Activated gamma-delta T cell treated with anti-CD3 and anti-CD28 coated beads, Interleukin-2, amount 50 U/mL, for 16 hours (primary cell): ENCODE data around the gene KLHL12.
A peak's percentile ranks its signal among the peaks of the same experiment; 100 is the strongest.
"Not testable (repeated sequence)": the region's sequence is repeated elsewhere in the genome, so short reads cannot be mapped to it uniquely, and the experiment has no call there.

Experiments
- DNase-seq: peaks from one replicate; pipeline ENCODE4 v3.0.0-alpha.2; 2020; ENCODE audit warnings: low read depth

The KLHL12 gene

GRCh38 chr1:202951437-202951836 is 24.4 kb upstream of the KLHL12 start:
- no peak for DNase-seq

DNA sequence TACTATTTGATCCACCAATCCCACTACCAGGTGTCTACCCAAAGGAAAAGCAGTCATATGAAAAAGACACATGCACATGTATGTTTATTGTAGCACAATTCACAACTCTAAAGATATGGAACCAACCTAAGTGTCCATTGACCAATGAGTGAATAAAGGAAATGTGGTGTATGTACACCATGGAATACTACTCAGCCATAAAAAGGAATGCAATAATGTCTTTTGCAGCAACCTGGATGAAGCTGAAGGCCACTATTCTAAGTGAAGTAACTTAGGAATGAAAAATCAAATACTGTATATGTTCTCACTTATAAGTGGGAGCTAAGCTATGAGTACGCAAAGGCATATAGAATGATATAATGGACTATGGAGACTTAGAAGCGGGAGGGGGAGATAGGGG is 18.4 kb upstream of the KLHL12 start:
- no peak for DNase-seq

DNA sequence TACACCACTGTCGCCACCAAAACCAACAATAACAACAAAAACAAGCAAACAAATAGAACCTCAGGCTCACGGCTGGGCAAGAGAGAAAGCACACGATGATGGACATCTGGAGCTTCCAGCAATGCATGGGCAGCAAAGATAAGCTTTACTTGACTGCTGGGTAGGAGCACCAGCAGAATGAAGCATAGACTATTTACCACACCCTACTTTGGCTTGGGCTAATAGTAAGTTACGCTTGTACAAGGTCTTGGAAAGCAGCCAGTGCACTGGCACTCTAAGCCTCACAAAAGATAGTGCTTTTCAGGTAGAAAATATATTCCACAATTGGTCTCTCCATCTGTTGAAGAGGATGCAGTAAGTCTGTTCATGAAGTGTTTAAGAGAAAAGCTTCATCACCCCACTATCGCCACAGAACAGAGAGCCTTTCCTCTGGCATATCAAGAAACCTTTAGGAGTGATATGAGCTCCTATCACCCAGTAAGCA is 17.4 kb upstream of the KLHL12 start:
- no peak for DNase-seq

- DNase-seq, result no peak
Observed at GRCh38 chr1:202942426-202942825, 15.4 kb upstream of the KLHL12 start.

DNA sequence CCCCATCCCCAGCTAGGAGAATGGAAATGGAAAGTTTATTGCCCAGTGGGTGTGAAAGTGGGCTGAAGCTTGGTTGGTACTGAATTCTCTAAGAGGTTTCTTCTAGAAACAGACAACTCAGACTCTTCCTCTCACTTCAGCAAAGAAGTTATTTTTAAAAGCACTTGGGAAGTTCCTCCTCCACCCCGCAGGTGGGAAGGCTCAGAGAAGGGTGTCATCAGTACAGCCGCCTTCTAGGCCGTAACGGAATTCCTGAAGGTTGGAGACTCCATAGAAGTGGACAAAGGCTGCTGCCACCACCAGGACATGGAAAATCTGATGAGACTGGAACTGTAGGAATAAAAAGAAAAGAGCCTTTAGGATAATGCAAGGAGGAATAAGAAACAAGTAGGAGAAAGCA is 14.3 kb upstream of the KLHL12 start:
- no peak for DNase-seq

DNA sequence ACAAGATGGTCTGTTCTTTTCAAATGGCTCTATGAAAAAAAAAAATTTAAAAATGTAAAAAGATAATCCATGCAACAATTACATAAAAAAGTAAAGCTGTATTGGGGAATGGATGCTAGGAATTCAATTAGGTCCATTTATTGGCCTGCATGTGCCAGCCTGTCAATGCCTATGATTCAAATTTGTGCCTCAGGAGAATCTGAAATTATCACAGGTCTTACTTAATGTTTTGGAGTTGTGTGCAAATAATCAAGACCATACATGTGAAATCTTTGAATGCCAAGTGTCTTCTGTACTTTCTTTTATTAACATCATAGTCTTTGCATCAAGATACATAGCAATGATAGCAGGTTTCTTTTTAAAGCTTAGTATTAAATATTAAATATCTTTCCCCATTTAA is 13.5 kb upstream of the KLHL12 start:
- no peak for DNase-seq

DNA sequence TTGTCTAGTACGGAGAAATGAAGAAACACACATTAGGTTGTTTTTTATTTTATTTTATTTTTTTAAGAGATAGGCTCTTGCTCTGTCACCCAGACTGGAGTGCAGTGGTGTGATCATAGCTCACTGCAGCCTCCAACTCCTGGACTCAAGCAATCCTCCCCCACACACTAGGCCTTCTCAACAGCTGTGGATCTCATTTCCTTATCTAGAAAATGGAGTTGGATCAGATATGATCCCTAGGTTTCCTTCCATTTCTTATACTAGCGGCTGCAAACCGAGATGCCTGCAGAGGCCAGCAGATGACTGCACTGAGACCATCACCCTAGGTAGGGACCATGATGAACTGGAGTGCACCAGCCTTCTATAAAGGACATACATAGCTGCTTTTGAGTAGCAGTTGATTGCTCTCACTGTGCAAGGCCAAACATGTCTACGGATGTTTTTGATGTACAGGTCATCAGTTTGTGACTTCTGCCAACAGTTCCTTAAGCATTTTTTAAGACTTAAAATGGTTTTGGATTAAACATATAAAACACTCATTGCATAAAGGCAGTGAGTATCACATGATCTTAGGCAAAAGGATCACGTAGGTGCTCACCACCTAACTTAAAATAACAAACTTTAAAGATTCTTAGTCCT is 11.4 kb upstream of the KLHL12 start:
- DNase-seq, result no peak

GRCh38 chr1:202936409-202936808 is 9.4 kb upstream of the KLHL12 start:
- not testable (repeated sequence) for DNase-seq

- no peak for DNase-seq
Observed at GRCh38 chr1:202935844-202936243, 8.8 kb upstream of the KLHL12 start.

- no peak for DNase-seq
Observed at GRCh38 chr1:202934755-202935154, 7.7 kb upstream of the KLHL12 start.

DNA sequence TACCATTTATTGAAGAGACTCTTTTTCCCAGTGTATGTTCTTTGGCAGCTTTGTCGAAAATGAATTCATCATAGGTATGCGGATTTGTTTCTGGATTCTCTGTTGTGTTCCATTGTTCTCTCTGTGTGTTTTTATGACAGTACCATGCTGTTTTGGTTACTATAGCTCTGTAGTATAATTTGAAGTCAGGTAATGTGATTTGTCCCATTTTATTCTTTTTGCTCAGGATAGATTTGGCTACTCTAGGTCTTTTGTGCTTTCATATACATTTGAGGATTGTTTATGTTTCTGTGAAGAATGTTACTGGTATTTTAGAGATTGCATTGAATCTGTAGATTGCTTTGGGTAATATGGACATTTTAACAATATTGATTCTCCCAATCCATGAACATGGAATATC is 5.4 kb upstream of the KLHL12 start:
- DNase-seq, result no peak

- DNase-seq, result no peak
Observed at GRCh38 chr1:202923533-202923932, 3.5 kb downstream of the KLHL12 start.

GRCh38 chr1:202919615-202920014 is 7.4 kb downstream of the KLHL12 start:
- DNase-seq, result no peak

DNA sequence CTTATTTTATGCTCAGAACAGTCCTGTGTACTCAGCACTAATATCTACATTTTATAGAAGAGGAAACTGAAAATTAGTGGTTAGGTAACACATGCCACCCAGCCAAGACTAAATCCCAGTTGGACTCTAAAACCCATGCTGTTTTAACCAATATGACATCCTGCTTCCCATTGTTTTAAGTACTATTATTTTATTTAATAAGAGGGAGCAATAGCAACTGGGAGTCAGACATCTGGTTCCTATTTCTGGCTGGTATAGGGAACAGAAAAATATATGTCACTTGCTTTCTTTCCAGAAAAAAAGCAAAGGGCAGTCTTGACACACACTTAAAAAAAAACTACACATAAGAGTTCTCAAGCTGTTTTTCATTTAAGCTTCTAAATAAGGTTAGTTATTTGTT is 11.9 kb downstream of the KLHL12 start:
- no peak for DNase-seq

GRCh38 chr1:202912476-202912875 is 14.6 kb downstream of the KLHL12 start:
- not testable (repeated sequence) for DNase-seq

DNA sequence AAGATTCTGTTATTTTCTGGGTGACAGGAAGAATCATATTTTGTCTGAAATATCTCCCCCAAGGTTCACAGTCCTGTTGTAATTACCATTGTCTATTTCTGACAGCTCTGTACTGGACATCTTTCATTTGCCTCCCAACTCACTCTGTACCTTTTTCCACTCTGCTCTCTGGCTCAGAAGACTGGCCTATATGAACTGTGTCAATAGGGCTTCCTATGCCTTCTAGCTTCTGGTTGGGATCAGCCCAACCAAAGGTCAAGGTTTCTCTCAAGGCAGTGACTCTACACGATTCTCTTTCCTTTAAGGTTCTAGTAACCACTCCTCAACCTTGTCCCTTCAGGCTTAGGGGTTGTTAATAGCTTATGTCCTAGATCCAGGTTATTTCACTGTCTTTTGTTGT is 17.5 kb downstream of the KLHL12 start:
- DNase-seq, result no peak

- DNase-seq, result no peak
Observed at GRCh38 chr1:202908998-202909397, 18.0 kb downstream of the KLHL12 start.

GRCh38 chr1:202905331-202905730 is 21.7 kb downstream of the KLHL12 start:
- no peak for DNase-seq

DNA sequence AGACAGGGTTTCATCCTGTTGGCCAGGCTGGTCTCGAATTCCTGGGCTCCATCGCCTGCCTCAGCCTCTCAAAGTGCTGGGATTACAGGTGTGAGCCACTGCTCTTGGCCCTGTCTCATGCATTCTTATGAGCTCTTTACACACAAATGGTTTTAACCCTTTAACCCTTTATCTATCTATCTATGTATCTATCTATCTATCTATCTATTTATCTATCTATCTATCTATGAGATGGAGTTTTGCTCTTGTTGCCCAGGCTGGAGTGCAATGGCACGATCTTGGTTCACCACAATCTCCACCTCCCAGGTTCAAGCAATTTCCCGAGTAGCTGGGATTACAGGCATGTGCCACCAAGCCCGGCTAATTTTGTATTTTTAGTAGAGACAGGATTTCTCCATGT is 23.2 kb downstream of the KLHL12 start:
- DNase-seq, result not testable (repeated sequence)

GRCh38 chr1:202901555-202901954 is 25.5 kb downstream of the KLHL12 start:
- no peak for DNase-seq

GRCh38 chr1:202892501-202892900 is 34.5 kb downstream of the KLHL12 start:
- no peak for DNase-seq

GRCh38 chr1:202890392-202890791 is 36.6 kb downstream of the KLHL12 start:
- no peak for DNase-seq

DNA sequence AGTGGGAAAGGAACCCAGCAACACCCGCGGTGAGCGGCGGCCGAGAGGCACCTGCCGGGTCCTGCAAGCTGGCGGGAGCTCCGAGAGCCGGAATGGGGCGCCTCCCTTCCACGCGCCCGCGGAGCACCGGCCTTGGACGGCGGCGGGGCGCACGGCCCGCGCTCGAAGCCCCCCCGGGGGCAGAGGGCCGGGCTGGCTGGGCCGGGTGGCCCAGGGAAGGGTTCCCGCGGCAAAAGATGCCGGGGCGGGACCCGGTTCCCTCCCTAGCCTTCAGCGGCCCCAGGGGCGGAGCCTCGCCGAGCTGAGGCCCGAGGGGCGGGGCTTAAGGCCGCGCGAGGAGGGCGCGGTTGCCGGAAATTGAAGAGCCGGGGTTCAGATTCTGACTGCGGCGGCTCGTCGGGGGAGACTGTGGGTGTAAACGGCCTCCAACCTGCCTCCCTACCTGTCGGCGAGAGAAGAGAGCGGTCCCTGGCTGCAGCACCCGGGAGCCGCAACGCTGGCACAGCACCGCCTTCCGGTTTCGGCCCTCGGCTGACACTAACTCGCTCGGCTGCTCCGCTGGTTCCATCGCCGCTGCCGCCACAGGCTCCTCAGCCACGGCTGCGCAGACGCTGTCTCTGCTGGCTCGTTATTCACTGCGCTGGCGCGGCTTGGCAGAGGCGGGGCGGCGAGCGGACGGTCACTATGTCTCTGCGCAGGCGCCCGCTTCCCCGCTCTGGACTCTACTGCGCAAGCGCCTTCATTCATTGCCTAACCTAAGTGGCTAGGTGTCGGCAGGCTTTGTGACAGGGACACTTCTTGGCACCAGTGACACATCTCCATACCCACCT is 38.3 kb downstream of the KLHL12 start, which contains the start of gene RABIF:
RABIF (minus strand) TSS at position 619 of the 830 bp plus-strand sequence; CDS start at position 568, 51 bp downstream.
- peak; percentile 93 for DNase-seq

- DNase-seq, result no peak
Observed at GRCh38 chr1:202888221-202888530, 38.9 kb downstream of the KLHL12 start.
